HepG2 (cell line): ENCODE data around the gene PIEZO1. TPM values are rescaled to one million over a fixed set of nuclear protein-coding genes. Genes with fewer than 3 reads are reported as not detected.

Experiments used
- ATAC-seq: fragments of 200-7000 bp; cut with Tn5 transposase; 3 replicates; pipeline ENCODE4 v1.9.1; 2020; ENCODE audit warnings: mild to moderate bottlenecking, moderate library complexity
- BruUV-seq: library from RNA; stranded (reverse); fragments of 400-500 nt; replicated peaks from 2 replicates; lab custom pipeline; 2021; lab: Mats Ljungman, UMichigan
- CTCF ChIA-PET: fragments of 300-600 bp; formaldehyde crosslinking; extraction: SDS; loops from one replicate; lab custom pipeline; 2021; ENCODE audit warnings: low total read pairs, inconsistent platforms, low intra/inter-chr PET ratio; lab: Yijun Ruan, JAX
- POLR2A ChIA-PET: fragments of 350-600 bp; sonication (Branson Sonifier 250); formaldehyde crosslinking; loops from one replicate; lab custom pipeline; 2020; ENCODE audit warnings: antibody characterized with exemption, inconsistent platforms; lab: Yijun Ruan, JAX
- DNase-seq: peaks from one replicate; pipeline ENCODE4 v3.0.0-alpha.2; 2015; ENCODE audit warnings: low spot score
- FAIRE-seq: peaks from 3 replicates; lab custom pipeline; 2011; peaks lifted over from hg19 to GRCh38; lab: Jason Lieb, UNC
- H2AFZ ChIP-seq: one replicate; pipeline ENCODE4 v1.6.1; 2011; ENCODE audit warnings: low read length, inconsistent platforms
- H3K27ac ChIP-seq: fragments of 300-600 bp; 3 replicates; pipeline ENCODE4 v1.8.0; 2011; ENCODE audit warnings: mixed run types, mild to moderate bottlenecking, mixed read lengths, low read length, inconsistent platforms; ENCODE audit not compliant: insufficient read depth; ENCODE audit errors: extremely low read length
- H3K27me3 ChIP-seq, 2 experiments: fragments of 200-600 bp in 1 of 2; 2 replicates in 1 of 2; 3 replicates in 1 of 2; pipeline versions ENCODE4 v1.6.0 to v1.8.0; 2011; ENCODE audit warnings: low read length in 2 of 2, mild to moderate bottlenecking in 2 of 2, moderate library complexity in 2 of 2, inconsistent platforms in 1 of 2; ENCODE audit not compliant: insufficient read depth in 2 of 2, control insufficient read depth in 1 of 2
- H3K36me3 ChIP-seq, 2 experiments: fragments of 200-600 bp in 1 of 2; replicated peaks in 1 of 2; 2 replicates in 1 of 2; 3 replicates in 1 of 2; pipeline versions ENCODE4 v1.5.1 to v1.8.0; 2011; ENCODE audit warnings: low read length in 2 of 2, inconsistent platforms in 1 of 2; ENCODE audit not compliant: insufficient read depth in 2 of 2, control insufficient read depth in 1 of 2
- H3K4me1 ChIP-seq: 2 replicates; pipeline ENCODE4 v1.5.1; 2012; ENCODE audit warnings: low read length, inconsistent platforms; ENCODE audit not compliant: insufficient read depth
- H3K4me2 ChIP-seq: 2 replicates; pipeline ENCODE4 v1.6.0; 2011; ENCODE audit warnings: low read depth, low read length, inconsistent platforms
- H3K4me3 ChIP-seq, 3 experiments: fragments of 200-600 bp in 1 of 3; sonication (generic), shearing (Covaris generic) in 1 of 3; replicated peaks in 1 of 3; 2 replicates each; pipeline ENCODE4 v1.5.1; 2011 to 2016; ENCODE audit warnings: low read length in 3 of 3, inconsistent platforms in 2 of 3, low read depth in 2 of 3, mild to moderate bottlenecking in 2 of 3, control low read depth in 1 of 3, mixed read lengths in 1 of 3; ENCODE audit not compliant: insufficient read depth in 1 of 3
- H3K79me2 ChIP-seq: one replicate; pipeline ENCODE4 v1.6.1; 2011; ENCODE audit warnings: low read length, inconsistent platforms; ENCODE audit not compliant: insufficient read depth
- H3K9ac ChIP-seq: 2 replicates; pipeline ENCODE4 v1.6.0; 2011; ENCODE audit warnings: mild to moderate bottlenecking, low read depth, low read length, inconsistent platforms; ENCODE audit not compliant: insufficient read depth
- H3K9me3 ChIP-seq: 2 replicates; pipeline ENCODE4 v1.5.1; 2012; ENCODE audit warnings: mild to moderate bottlenecking, low read length
- H4K20me1 ChIP-seq: 2 replicates; pipeline ENCODE4 v1.6.0; 2011; ENCODE audit warnings: inconsistent platforms, mild to moderate bottlenecking, low read length, moderate library complexity; ENCODE audit not compliant: insufficient read depth
- DDIT3 ChIP-seq: sonication (generic); formaldehyde crosslinking; IDR thresholded peaks from 2 replicates; pipeline ENCODE4 v1.4.0; 2020; ENCODE audit warnings: mild to moderate bottlenecking, missing genetic modification reagents
- JDP2 ChIP-seq: sonication (generic); formaldehyde crosslinking; IDR thresholded peaks from 2 replicates; pipeline ENCODE4 v1.8.1; 2022; ENCODE audit warnings: missing genetic modification reagents, borderline replicate concordance
- MLX ChIP-seq: IDR thresholded peaks from 2 replicates; pipeline ENCODE4 v1.6.1; 2016
- NAIF1 ChIP-seq: sonication (generic); formaldehyde crosslinking; IDR thresholded peaks from 2 replicates; pipeline ENCODE4 v1.5.0; 2020; ENCODE audit warnings: mild to moderate bottlenecking, missing genetic modification reagents, borderline replicate concordance
- PHB2 ChIP-seq: fragments of 450-650 bp; IDR thresholded peaks from 2 replicates; pipeline ENCODE4 v1.6.1; 2018; ENCODE audit not compliant: partially characterized antibody
- RXRA ChIP-seq: sonication (generic); formaldehyde crosslinking; IDR thresholded peaks from 2 replicates; pipeline ENCODE4 v1.5.1; 2020; ENCODE audit warnings: missing genetic modification reagents
- SETDB1 ChIP-seq: sonication (generic); formaldehyde crosslinking; IDR thresholded peaks from 2 replicates; pipeline ENCODE4 v1.5.1; 2020; ENCODE audit warnings: missing genetic modification reagents, mild to moderate bottlenecking, borderline replicate concordance
- WIZ ChIP-seq: sonication (generic); formaldehyde crosslinking; IDR thresholded peaks from 2 replicates; pipeline ENCODE4 v1.5.1; 2020; ENCODE audit warnings: mild to moderate bottlenecking, missing genetic modification reagents
- ZBTB14 ChIP-seq: sonication (generic); formaldehyde crosslinking; IDR thresholded peaks from 2 replicates; pipeline ENCODE4 v1.4.0; 2020; ENCODE audit warnings: missing genetic modification reagents
- ZFAT ChIP-seq: sonication (generic); formaldehyde crosslinking; conservative IDR thresholded peaks from 2 replicates; pipeline ENCODE4 v1.8.1; 2023; ENCODE audit warnings: missing genetic modification reagents, inconsistent platforms
- ZNF20 ChIP-seq: sonication (generic); formaldehyde crosslinking; IDR thresholded peaks from 2 replicates; pipeline ENCODE4 v1.4.0; 2020; ENCODE audit warnings: mild to moderate bottlenecking, moderate library complexity, missing genetic modification reagents
- ZNF281 ChIP-seq: sonication (generic); formaldehyde crosslinking; IDR thresholded peaks from 2 replicates; pipeline ENCODE4 v1.4.0; 2020; ENCODE audit warnings: missing genetic modification reagents, borderline replicate concordance
- ZNF343 ChIP-seq: sonication (generic); formaldehyde crosslinking; IDR thresholded peaks from 2 replicates; pipeline ENCODE4 v1.4.0; 2020; ENCODE audit warnings: mild to moderate bottlenecking, missing genetic modification reagents
- WGBS: methylation state at CpG from one replicate; pipeline ENCODE4 v1.1.6; 2017; ENCODE audit warnings: low lambda C conversion rate; 5-methylcytosine and 5-hydroxymethylcytosine counted together
- in situ Hi-C: cut with HindIII; loops from 2 replicates; pipeline ENCODE4 v1.10.0; 2017; ENCODE audit warnings: low pct_unique_long_range_greater_than_20kb; ENCODE audit not compliant: extremely low pct_ligation_motif_present
- intact Hi-C: fragments of 100-400 bp; cut with micrococcal nuclease; formaldehyde crosslinking; loops from one replicate; pipeline ENCODE4 v1.10.0; 2022; ENCODE audit not compliant: unreplicated experiment
- polyA plus RNA-seq, 8 experiments: library from polyadenylated mRNA; depleted of rRNA in 3 of 8; stranded (reverse) in 7 of 8; unstranded in 1 of 8; fragments of >200 nt; fragmentation: Illumina TruSeq in 4 of 8; extraction: Trizol in 4 of 8; gene quantifications; 2 replicates each; pipeline versions ENCODE4 v1.2.1 to v1.2.3, GENCODE V29; 2011 to 2016; ENCODE audit warnings: low read depth in 4 of 8, missing spikeins in 1 of 8, mixed read lengths in 1 of 8; ENCODE audit not compliant: insufficient read depth in 1 of 8
- total RNA-seq, 5 experiments: library from RNA; depleted of rRNA; stranded (reverse); fragments of >200 nt; fragmentation: Illumina TruSeq; extraction: Trizol; gene quantifications; 2 replicates each; pipeline ENCODE4 v1.2.3, GENCODE V29; 2016; ENCODE audit warnings: low read depth in 1 of 5
- TF ChIP-seq, protein P1 (sequence below): sonication (generic); formaldehyde crosslinking; IDR thresholded peaks from 2 replicates; pipeline ENCODE4 v1.4.0; 2020; ENCODE audit warnings: mild to moderate bottlenecking, missing genetic modification reagents

The PIEZO1 gene
- total and polyA plus RNA-seq, 2 of the 13 experiments (the other 11 are each of a cell fraction or from before 2014, with no cell fraction given), result 67.9 to 85.0 TPM

DNA sequence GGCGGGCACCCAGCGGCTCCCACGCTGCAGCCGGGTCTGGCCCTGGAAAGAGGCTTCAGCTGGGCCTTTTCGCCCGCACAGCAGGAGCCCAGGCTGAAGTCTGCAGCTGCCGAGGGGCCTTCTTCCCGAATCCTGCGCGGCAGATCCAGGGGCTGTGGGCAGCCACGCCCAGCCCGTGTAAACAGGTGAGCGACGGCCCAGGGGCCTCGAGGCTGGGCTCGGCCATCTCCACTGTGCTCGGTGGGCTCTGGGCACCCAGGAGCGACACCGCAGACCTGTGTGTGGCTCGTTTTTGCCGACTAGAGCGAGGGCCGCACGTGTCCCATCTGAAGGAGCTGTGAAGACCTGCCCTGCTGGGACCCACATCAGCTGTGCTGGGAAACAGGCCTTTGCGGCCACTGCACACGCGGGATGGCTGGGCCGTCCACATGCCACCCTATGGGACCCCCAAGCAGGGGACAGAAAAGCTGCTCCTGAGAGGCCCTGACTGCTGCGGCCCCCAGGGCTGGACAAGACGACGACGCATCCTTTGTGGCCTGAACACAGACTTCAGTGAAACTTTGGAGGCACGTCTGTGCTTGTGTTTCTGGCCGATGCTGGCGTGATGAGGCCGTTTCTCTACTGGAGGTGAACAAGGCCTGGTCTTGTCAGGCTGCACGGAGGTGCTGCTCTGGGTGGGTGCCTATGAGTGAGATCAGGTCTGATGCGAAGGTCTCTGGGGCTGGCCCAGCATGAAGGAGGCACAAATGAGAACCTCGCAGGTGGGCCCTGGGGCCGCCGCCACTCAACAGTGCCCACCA is 31.9 kb upstream of the PIEZO1 start:
- CTCF ChIA-PET, result interaction anchor here (1.2 to 2.1 kb wide), 2 partner anchors 41 to 350 kb away, joined by 4 to 11 read pairs; partner anchors contain the start of genes GALNS and TRAPPC2L
- 79% methylated on average over 19 of the region's 41 CpGs for WGBS
- in situ Hi-C loops, result loop anchor here (5.0 kb wide), 1 partner anchor 350 kb away; no protein-coding TSS in a partner anchor
- TF ChIP-seq, protein P1, sequence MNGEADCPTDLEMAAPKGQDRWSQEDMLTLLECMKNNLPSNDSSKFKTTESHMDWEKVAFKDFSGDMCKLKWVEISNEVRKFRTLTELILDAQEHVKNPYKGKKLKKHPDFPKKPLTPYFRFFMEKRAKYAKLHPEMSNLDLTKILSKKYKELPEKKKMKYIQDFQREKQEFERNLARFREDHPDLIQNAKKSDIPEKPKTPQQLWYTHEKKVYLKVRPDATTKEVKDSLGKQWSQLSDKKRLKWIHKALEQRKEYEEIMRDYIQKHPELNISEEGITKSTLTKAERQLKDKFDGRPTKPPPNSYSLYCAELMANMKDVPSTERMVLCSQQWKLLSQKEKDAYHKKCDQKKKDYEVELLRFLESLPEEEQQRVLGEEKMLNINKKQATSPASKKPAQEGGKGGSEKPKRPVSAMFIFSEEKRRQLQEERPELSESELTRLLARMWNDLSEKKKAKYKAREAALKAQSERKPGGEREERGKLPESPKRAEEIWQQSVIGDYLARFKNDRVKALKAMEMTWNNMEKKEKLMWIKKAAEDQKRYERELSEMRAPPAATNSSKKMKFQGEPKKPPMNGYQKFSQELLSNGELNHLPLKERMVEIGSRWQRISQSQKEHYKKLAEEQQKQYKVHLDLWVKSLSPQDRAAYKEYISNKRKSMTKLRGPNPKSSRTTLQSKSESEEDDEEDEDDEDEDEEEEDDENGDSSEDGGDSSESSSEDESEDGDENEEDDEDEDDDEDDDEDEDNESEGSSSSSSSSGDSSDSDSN (CRISPR knock-in tag), result 0 out of 2 replicates have a peak, but pooled peaks have one; percentile 22
- TF ChIP-seq ZNF281 (CRISPR knock-in tag), result no peak
- no peak for TF ChIP-seq ZFAT (CRISPR knock-in tag)
- TF ChIP-seq ZNF20, result no peak
- peak; percentile 11; the same call in 1 of the 2 replicates for TF ChIP-seq RXRA (CRISPR knock-in tag)
- TF ChIP-seq ZNF343 (CRISPR knock-in tag), result no peak
- TF ChIP-seq PHB2, result no peak
- TF ChIP-seq MLX (CRISPR knock-in tag), result no peak
- no peak for TF ChIP-seq DDIT3 (CRISPR knock-in tag)
- TF ChIP-seq JDP2 (CRISPR knock-in tag), result no peak
- TF ChIP-seq WIZ (CRISPR knock-in tag), result no peak
- no peak for TF ChIP-seq SETDB1
- TF ChIP-seq ZBTB14 (CRISPR knock-in tag), result no peak
- TF ChIP-seq NAIF1, result no peak

More for the DNA sequence above, 31.9 kb upstream of the PIEZO1 start:
- Histone ChIP-seq H3K79me2 (no peaks in the 10 kb centered on the region), H4K20me1 (no peaks in the 10 kb centered on the region), H3K27ac (no peak overlapping the region), H3K36me3 (no peaks in the 10 kb centered on the region), H3K27me3 (peaks cover 0 to 5% of the 10 kb centered on the region in 2 experiments; a peak in 1 of 5 replicates), H3K9me3 (no peaks in the 10 kb centered on the region), H3K4me1 (peaks cover 38% of the 10 kb centered on the region), H3K4me2 (no peak overlapping the region), H2AFZ (no peak overlapping the region), H3K4me3 (no peak overlapping the region), H3K9ac (no peak overlapping the region)
- no TSS peak for BruUV-seq
- DNase-seq, result no peak
- ATAC-seq, result no peak
- POLR2A ChIA-PET, result interaction anchor here (1.0 to 1.2 kb wide), 2 partner anchors 23 to 58 kb away, joined by 3 read pairs; no protein-coding TSS in a partner anchor
- FAIRE-seq, result no peak
- intact Hi-C loops, result loop anchor here (5.0 kb wide), 2 partner anchors 40 to 350 kb away; partner anchors contain the start of genes GALNS and TRAPPC2L
